Neural cell (in vitro differentiated cells): ENCODE results near the gene ADARB1. TPM values are rescaled to one million over a fixed set of nuclear protein-coding genes. Genes with fewer than 3 reads are reported as not detected.

Experiments used
- H2AFZ ChIP-seq: fragments of 200-600, 300-800 bp; sonication (generic), shearing (Covaris generic); 2 replicates; pipeline ENCODE4 v1.6.0; 2014; ENCODE audit warnings: low read depth, mild to moderate bottlenecking, antibody characterized with exemption, low read length, moderate library complexity
- H3F3A ChIP-seq: fragments of 200-600 bp; shearing (Covaris generic); 2 replicates; pipeline ENCODE4 v1.6.1; 2016; ENCODE audit warnings: mild to moderate bottlenecking, moderate library complexity, mixed read lengths, antibody characterized with exemption, low read length; ENCODE audit not compliant: insufficient read depth, poor library complexity, severe bottlenecking
- H3K27ac ChIP-seq: fragments of 200-600, 300-800 bp; sonication (generic), shearing (Covaris generic); 2 replicates; pipeline ENCODE4 v1.5.1; 2014; ENCODE audit warnings: mild to moderate bottlenecking, low read length, moderate library complexity
- H3K27me3 ChIP-seq: fragments of 300-800, 200-600 bp; sonication (generic), shearing (Covaris generic); 2 replicates; pipeline ENCODE4 v1.6.0; 2014; ENCODE audit warnings: mild to moderate bottlenecking, low read depth, low read length, moderate library complexity; ENCODE audit not compliant: insufficient read depth
- H3K36me3 ChIP-seq: fragments of 300-800, 200-600 bp; sonication (generic), shearing (Covaris generic); 2 replicates; pipeline ENCODE4 v1.5.1; 2014; ENCODE audit warnings: mild to moderate bottlenecking, antibody characterized with exemption, low read length, moderate library complexity; ENCODE audit not compliant: insufficient read depth
- H3K4me2 ChIP-seq: fragments of 300-800, 200-600 bp; sonication (generic), shearing (Covaris generic); 2 replicates; pipeline ENCODE4 v1.6.0; 2014; ENCODE audit warnings: mild to moderate bottlenecking, low read length
- H3K4me3 ChIP-seq: fragments of 300-800, 200-600 bp; sonication (generic), shearing (Covaris generic); 2 replicates; pipeline ENCODE4 v1.5.1; 2014; ENCODE audit warnings: mild to moderate bottlenecking, low read length, moderate library complexity
- H3K79me2 ChIP-seq: fragments of 200-600 bp; shearing (Covaris generic); replicated peaks from 2 replicates; pipeline ENCODE4 v1.6.0; 2014; ENCODE audit warnings: mild to moderate bottlenecking, low read length, moderate library complexity; ENCODE audit not compliant: insufficient read depth
- H3K9ac ChIP-seq: fragments of 300-800, 200-600 bp; sonication (generic), shearing (Covaris generic); 2 replicates; pipeline ENCODE4 v1.6.1; 2016; ENCODE audit warnings: mild to moderate bottlenecking, low read length, mixed read lengths
- H3K9me2 ChIP-seq: fragments of 200-600 bp; shearing (Covaris generic); 2 replicates; pipeline ENCODE4 v1.6.1; 2016; ENCODE audit warnings: mild to moderate bottlenecking, low read length, mixed read lengths; ENCODE audit not compliant: insufficient read depth
- H3K9me3 ChIP-seq: fragments of 200-600, 300-800 bp; sonication (generic), shearing (Covaris generic); 2 replicates; pipeline ENCODE4 v1.6.1; 2016; ENCODE audit warnings: mild to moderate bottlenecking, mixed run types, low read length, moderate library complexity, mixed read lengths
- H4K20me1 ChIP-seq: fragments of 200-600 bp; shearing (Covaris generic); 2 replicates; pipeline ENCODE4 v1.6.1; 2016; ENCODE audit warnings: mild to moderate bottlenecking, mixed run types; ENCODE audit not compliant: insufficient read depth
- CTCF ChIP-seq: fragments of 450-650 bp; IDR thresholded peaks from 2 replicates; pipeline ENCODE4 v1.5.1; 2014; ENCODE audit warnings: antibody characterized with exemption, mild to moderate bottlenecking, moderate library complexity; ENCODE audit not compliant: poor library complexity, severe bottlenecking
- EP300 ChIP-seq: fragments of 450-650 bp; conservative IDR thresholded peaks from 2 replicates; pipeline ENCODE4 v1.6.1; 2014; ENCODE audit warnings: antibody characterized with exemption, mild to moderate bottlenecking, moderate library complexity; ENCODE audit not compliant: poor library complexity, severe bottlenecking
- EZH2 ChIP-seq: fragments of 200-600, 300-800 bp; shearing (Covaris generic), sonication (generic); IDR thresholded peaks from 2 replicates; pipeline ENCODE4 v1.6.1; 2014; ENCODE audit warnings: antibody characterized with exemption, low read length, borderline replicate concordance, mild to moderate bottlenecking; ENCODE audit not compliant: insufficient read depth, poor library complexity, severe bottlenecking
- MXI1 ChIP-seq: fragments of 450-650 bp; conservative IDR thresholded peaks from 2 replicates; pipeline ENCODE4 v1.6.1; 2014; ENCODE audit warnings: antibody characterized with exemption, mild to moderate bottlenecking; ENCODE audit not compliant: poor library complexity, severe bottlenecking
- POLR2AphosphoS5 ChIP-seq: IDR thresholded peaks from 2 replicates; pipeline ENCODE4 v1.6.1; 2012
- RAD21 ChIP-seq: fragments of 450-650 bp; conservative IDR thresholded peaks from 2 replicates; pipeline ENCODE4 v1.6.1; 2014; ENCODE audit warnings: antibody characterized with exemption, mild to moderate bottlenecking, moderate library complexity
- SMC3 ChIP-seq: fragments of 450-650 bp; conservative IDR thresholded peaks from 2 replicates; pipeline ENCODE4 v1.6.1; 2014; ENCODE audit warnings: antibody characterized with exemption, mild to moderate bottlenecking, moderate library complexity; ENCODE audit not compliant: poor library complexity
- TAF1 ChIP-seq: IDR thresholded peaks from 2 replicates; pipeline ENCODE4 v1.6.1; 2012; ENCODE audit warnings: low read depth
- polyA plus RNA-seq: library from polyadenylated mRNA; depleted of rRNA; stranded (reverse); fragments of >200 nt; gene quantifications from 2 replicates; pipeline ENCODE4 v1.2.3, GENCODE V29; 2014
- TF ChIP-seq, protein P1 (sequence below): IDR thresholded peaks from 2 replicates; pipeline ENCODE4 v1.6.1; 2012; ENCODE audit warnings: borderline replicate concordance

ADARB1 gene
- polyA plus RNA-seq, 1 donor from 2014 or later: 8.9 TPM

DNA sequence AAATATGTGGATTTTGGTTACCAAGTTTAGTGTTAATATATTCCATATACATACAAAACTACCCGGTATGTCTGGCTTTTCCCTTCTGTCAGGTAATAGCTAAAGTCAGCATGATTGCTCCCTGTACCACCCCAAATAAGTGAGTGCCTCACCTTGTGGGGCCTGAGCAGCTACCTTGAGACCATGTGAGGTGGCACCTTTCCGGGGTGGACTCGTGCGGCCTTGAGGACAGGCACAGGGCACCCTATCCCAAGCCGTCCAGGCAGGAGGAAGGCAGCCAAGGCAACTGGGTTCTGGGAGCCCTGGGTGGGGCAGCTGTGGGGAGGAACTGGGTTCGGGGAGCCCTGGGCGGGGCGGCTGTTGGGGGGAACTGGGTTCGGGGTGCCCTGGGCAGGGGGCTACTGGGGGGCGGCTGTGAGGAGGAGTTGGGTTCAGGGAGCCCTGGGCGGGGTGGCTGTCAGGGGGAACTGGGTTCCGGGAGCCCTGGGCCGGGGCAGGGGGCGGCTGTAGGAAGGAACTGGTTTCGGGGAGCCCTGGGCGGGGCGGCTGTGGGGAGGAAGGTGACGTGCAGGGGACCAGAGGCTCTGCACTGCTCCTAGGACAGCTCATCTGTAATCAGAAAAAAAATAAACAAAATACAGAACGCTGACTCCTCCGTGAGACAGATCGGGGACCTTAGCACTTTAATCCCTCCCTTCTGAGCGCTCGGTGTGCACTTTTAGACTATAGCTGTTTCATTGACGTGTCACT is 150.0 kb downstream of the ADARB1 start:
- Histone ChIP-seq H3K36me3 (no peaks in the 10 kb centered on the region), H3K9me2 (no peaks in the 10 kb centered on the region), H3K4me3 (no peak overlapping the region), H3K27ac (no peak overlapping the region), H3K79me2 (no peaks in the 10 kb centered on the region), H3K9ac (no peak overlapping the region), H3F3A (no peaks in the 10 kb centered on the region), H3K9me3 (no peaks in the 10 kb centered on the region), H2AFZ (no peak overlapping the region), H4K20me1 (no peaks in the 10 kb centered on the region), H3K4me2 (no peak overlapping the region), H3K27me3 (no peaks in the 10 kb centered on the region)
- TF ChIP-seq RAD21 (no peak), TAF1 (no peak), EZH2 (no peak)
- TF ChIP-seq, protein P1, sequence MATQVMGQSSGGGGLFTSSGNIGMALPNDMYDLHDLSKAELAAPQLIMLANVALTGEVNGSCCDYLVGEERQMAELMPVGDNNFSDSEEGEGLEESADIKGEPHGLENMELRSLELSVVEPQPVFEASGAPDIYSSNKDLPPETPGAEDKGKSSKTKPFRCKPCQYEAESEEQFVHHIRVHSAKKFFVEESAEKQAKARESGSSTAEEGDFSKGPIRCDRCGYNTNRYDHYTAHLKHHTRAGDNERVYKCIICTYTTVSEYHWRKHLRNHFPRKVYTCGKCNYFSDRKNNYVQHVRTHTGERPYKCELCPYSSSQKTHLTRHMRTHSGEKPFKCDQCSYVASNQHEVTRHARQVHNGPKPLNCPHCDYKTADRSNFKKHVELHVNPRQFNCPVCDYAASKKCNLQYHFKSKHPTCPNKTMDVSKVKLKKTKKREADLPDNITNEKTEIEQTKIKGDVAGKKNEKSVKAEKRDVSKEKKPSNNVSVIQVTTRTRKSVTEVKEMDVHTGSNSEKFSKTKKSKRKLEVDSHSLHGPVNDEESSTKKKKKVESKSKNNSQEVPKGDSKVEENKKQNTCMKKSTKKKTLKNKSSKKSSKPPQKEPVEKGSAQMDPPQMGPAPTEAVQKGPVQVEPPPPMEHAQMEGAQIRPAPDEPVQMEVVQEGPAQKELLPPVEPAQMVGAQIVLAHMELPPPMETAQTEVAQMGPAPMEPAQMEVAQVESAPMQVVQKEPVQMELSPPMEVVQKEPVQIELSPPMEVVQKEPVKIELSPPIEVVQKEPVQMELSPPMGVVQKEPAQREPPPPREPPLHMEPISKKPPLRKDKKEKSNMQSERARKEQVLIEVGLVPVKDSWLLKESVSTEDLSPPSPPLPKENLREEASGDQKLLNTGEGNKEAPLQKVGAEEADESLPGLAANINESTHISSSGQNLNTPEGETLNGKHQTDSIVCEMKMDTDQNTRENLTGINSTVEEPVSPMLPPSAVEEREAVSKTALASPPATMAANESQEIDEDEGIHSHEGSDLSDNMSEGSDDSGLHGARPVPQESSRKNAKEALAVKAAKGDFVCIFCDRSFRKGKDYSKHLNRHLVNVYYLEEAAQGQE: no peak

GRCh38 chr21:45225041-45225740 is 150.8 kb downstream of the ADARB1 start:
- TF ChIP-seq, protein P1: no peak
- TF ChIP-seq TAF1 (no peak), POLR2AphosphoS5 (no peak), MXI1 (no peak), EZH2 (no peak), EP300 (no peak), SMC3 (no peak), RAD21 (no peak), CTCF (no peak)
- Histone ChIP-seq H3K4me3 (no peak overlapping the region), H3K79me2 (no peaks in the 10 kb centered on the region), H3K4me2 (no peak overlapping the region), H3K9me3 (no peaks in the 10 kb centered on the region), H3F3A (no peaks in the 10 kb centered on the region), H3K36me3 (no peaks in the 10 kb centered on the region), H3K9ac (no peak overlapping the region), H3K27ac (no peak overlapping the region), H3K27me3 (no peaks in the 10 kb centered on the region), H3K9me2 (no peaks in the 10 kb centered on the region), H2AFZ (no peak overlapping the region), H4K20me1 (no peaks in the 10 kb centered on the region)
